HFFc6 (cell line): ENCODE measurements around the gene AUTS2. TPM values are rescaled to one million over a fixed set of nuclear protein-coding genes. Genes with fewer than 3 reads are reported as not detected.

Experiments used
- DNase-seq: peaks from one replicate; pipeline ENCODE4 v3.0.0-alpha.2; 2018
- H3K27ac Mint-ChIP-seq: 2 replicates; pipeline ENCODE4 v1.8.0; 2020; ENCODE audit warnings: mild to moderate bottlenecking, mixed read lengths
- H3K27me3 Mint-ChIP-seq: 2 replicates; pipeline ENCODE4 v1.8.0; 2021; ENCODE audit warnings: mild to moderate bottlenecking, moderate library complexity, mixed read lengths; ENCODE audit not compliant: insufficient read depth
- H3K36me3 Mint-ChIP-seq: 2 replicates; pipeline ENCODE4 v1.8.0; 2021; ENCODE audit warnings: low read depth, mixed read lengths
- H3K4me1 Mint-ChIP-seq: 2 replicates; pipeline ENCODE4 v1.8.0; 2020; ENCODE audit warnings: low read depth, mixed read lengths
- H3K4me3 Mint-ChIP-seq: 2 replicates; pipeline ENCODE4 v1.8.0; 2020; ENCODE audit warnings: mild to moderate bottlenecking, moderate library complexity, mixed read lengths
- H3K9me3 Mint-ChIP-seq: 2 replicates; pipeline ENCODE4 v1.8.0; 2020; ENCODE audit warnings: mild to moderate bottlenecking, mixed read lengths
- total RNA-seq, 6 experiments: library from RNA; stranded (reverse); fragmentation: NEBNext Ultra II Directional; extraction: Animal tissue kit (Norgen Biotek cat#: 25700); gene quantifications; 2 replicates in 1 of 6; 3 replicates in 5 of 6; pipeline ENCODE4 v1.2.3, GENCODE V29; 2021
- TF ChIP-seq, protein P1 (sequence below): fragments of 200-600 bp; sonication (generic); IDR thresholded peaks from 2 replicates; pipeline ENCODE4 v1.5.0; 2021; ENCODE audit warnings: antibody characterized with exemption, mild to moderate bottlenecking

Gene AUTS2
- total RNA-seq, 6 experiments from 2014 or later, result 0.02 to 0.19 (median 0.16) TPM; not detected in 2

DNA sequence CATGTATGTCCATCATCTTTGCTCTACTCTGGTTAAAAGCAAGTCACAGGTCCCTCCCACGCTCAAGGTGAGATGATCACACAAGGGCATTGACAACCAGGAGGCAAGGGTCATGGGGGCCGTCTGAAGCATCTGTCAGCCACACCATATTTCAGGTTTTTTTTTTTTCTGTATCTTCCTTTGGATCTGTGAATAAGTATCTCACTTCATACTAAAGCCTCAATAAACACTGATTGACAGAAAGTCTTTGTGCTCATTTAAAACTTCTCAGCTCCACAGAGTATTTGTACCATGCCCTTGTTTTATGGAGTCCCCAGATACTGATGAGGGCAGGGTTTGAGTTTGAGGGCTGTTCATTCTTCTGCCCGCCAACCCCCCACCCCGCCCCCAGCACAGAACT is 45.0 kb downstream of the AUTS2 start:
- Mint-ChIP-seq H3K27me3 (no peaks in the 10 kb centered on the region), H3K27ac (no peak overlapping the region), H3K36me3 (no peaks in the 10 kb centered on the region), H3K4me3 (no peak overlapping the region), H3K9me3 (peaks cover 37% of the 10 kb centered on the region), H3K4me1 (no peaks in the 10 kb centered on the region)
- TF ChIP-seq, protein P1, sequence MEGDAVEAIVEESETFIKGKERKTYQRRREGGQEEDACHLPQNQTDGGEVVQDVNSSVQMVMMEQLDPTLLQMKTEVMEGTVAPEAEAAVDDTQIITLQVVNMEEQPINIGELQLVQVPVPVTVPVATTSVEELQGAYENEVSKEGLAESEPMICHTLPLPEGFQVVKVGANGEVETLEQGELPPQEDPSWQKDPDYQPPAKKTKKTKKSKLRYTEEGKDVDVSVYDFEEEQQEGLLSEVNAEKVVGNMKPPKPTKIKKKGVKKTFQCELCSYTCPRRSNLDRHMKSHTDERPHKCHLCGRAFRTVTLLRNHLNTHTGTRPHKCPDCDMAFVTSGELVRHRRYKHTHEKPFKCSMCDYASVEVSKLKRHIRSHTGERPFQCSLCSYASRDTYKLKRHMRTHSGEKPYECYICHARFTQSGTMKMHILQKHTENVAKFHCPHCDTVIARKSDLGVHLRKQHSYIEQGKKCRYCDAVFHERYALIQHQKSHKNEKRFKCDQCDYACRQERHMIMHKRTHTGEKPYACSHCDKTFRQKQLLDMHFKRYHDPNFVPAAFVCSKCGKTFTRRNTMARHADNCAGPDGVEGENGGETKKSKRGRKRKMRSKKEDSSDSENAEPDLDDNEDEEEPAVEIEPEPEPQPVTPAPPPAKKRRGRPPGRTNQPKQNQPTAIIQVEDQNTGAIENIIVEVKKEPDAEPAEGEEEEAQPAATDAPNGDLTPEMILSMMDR, result no peak
- DNase-seq, result no peak

GRCh38 chr7:69643708-69644445 is 45.6 kb downstream of the AUTS2 start:
- no peak overlapping the region for H3K4me3 Mint-ChIP-seq

GRCh38 chr7:69645683-69646082 is 47.4 kb downstream of the AUTS2 start:
- Mint-ChIP-seq H3K4me3 (no peak overlapping the region), H3K36me3 (no peaks in the 10 kb centered on the region), H3K9me3 (peaks cover 40% of the 10 kb centered on the region), H3K27ac (no peak overlapping the region), H3K4me1 (no peaks in the 10 kb centered on the region), H3K27me3 (no peaks in the 10 kb centered on the region)
- TF ChIP-seq, protein P1, result no peak
- DNase-seq, result no peak

More at GRCh38 chr7:69643708-69644445, 45.6 kb downstream of the AUTS2 start:
- Mint-ChIP-seq H3K9me3 (peaks cover 41% of the 10 kb centered on the region), H3K27ac (no peak overlapping the region), H3K27me3 (no peaks in the 10 kb centered on the region), H3K4me1 (no peaks in the 10 kb centered on the region), H3K36me3 (no peaks in the 10 kb centered on the region)
- DNase-seq, result no peak
- TF ChIP-seq, protein P1, result no peak

GRCh38 chr7:69651101-69651590 is 52.9 kb downstream of the AUTS2 start:
- Mint-ChIP-seq H3K4me3 (no peak overlapping the region), H3K27ac (no peak overlapping the region), H3K27me3 (peaks cover 3% of the 10 kb centered on the region; the same call in 1 of the 2 replicates), H3K4me1 (no peaks in the 10 kb centered on the region), H3K9me3 (peaks cover 37% of the 10 kb centered on the region), H3K36me3 (peaks cover 6% of the 10 kb centered on the region; the same call in 1 of the 2 replicates)
- DNase-seq, result no peak
- TF ChIP-seq, protein P1, result no peak

GRCh38 chr7:69652947-69653701 is 54.8 kb downstream of the AUTS2 start:
- no peaks in the 10 kb centered on the region for H3K4me1 Mint-ChIP-seq
- H3K9me3 Mint-ChIP-seq, result peaks cover 25% of the 10 kb centered on the region
- H3K36me3 Mint-ChIP-seq, result peaks cover 6% of the 10 kb centered on the region
- TF ChIP-seq, protein P1, result no peak
- DNase-seq, result no peak
- H3K27me3 Mint-ChIP-seq, result peaks cover 3% of the 10 kb centered on the region; the same call in 1 of the 2 replicates
- H3K27ac Mint-ChIP-seq, result no peak overlapping the region
- H3K4me3 Mint-ChIP-seq, result no peak overlapping the region
